M059J (cell line): ENCODE measurements around the gene PLEKHB2. TPM values are rescaled to one million over a fixed set of nuclear protein-coding genes. Genes with fewer than 3 reads are reported as not detected.
A peak's percentile ranks its signal among the peaks of the same experiment; 100 is the strongest.
"Not testable (repeated sequence)": the region's sequence is repeated elsewhere in the genome, so short reads cannot be mapped to it uniquely, and the experiment has no call there.

ENCODE experiments used
- DNase-seq: peaks from one replicate; pipeline ENCODE4 v3.0.0-alpha.2; 2012; ENCODE audit warnings: low read depth
- total RNA-seq: library from RNA; depleted of rRNA; stranded (reverse); fragments of >200 nt; shearing (Covaris generic); gene quantifications from 2 replicates; pipeline ENCODE4 v1.2.3, GENCODE V29; 2014

The PLEKHB2 gene
- total RNA-seq, 1 experiment from 2014 or later, result 139 TPM

DNA sequence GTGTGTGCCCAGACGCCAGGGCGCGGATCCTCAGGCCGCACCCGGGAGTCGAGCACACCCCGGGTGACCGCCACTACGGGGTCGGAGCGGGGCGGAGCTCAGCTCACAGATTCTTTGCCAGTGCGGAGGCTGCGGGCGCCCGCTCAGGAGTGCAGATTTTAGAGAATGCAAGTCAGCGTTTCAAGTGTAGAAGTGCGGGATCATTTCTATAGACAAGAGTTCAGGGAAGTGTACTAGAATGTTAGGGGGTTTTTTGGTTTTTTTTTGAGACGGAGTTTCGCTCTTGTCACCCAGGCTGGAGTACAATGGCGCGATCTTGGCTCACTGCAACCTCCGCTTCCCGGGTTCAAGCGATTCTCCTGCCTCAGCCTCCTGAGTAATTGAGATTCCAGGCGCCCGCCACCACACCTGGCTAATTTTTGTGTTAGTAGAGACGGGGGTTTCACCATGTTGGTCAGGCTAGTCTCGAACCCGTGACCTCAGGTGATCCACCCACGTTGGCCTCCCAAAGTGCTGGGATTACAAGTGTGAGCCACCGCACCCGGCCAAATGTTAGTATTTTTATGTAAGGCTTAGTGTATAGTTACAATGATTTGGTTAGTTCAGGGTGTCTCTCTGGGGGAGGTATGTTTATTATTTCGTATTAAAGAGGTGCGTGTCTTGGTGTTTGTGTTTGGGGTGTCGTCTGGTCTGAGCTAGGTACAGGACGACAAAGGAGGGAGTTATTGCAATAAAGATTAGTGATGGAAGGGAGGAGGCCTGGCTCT, 11.3 kb upstream of the PLEKHB2 start:
- DNase-seq, result no peak

DNA sequence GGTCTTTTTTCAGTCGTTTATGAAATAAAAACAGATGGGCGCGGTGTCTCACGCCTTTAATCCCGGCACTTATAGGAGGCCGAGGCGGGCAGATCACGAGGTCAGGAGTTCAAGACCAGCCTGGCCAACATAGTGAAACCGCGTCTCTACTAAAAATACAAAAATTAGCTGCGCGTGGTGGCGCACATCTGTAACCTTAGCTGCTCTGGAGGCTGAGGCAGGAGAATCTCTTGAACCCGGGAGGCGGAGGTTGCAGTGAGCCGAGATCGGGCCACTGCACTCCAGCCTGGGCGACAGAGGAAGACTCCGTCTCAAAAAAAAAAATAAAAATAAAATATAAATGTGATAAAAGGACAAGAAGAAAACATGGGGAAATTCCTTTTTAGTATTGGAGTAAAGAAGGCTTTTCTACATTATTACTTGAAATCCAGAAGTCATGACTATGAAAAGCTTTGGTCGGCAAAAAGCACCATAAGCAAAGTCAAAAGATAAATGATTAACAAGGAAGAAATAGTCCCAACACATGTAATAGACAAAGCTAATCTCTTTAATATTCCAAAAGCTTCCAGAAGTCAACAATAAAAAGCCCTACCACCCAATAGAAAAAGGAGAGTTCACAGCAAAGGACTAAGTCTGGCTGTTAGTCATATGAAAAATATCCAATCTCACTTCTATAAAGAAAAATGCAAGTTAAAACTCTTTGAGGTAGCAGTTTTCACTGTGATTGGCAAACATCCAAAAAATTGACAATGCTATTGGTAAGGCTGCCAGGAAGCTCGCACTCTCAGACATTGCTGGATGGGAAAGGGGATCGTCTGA, 10.5 kb upstream of the PLEKHB2 start:
- no peak for DNase-seq

DNA sequence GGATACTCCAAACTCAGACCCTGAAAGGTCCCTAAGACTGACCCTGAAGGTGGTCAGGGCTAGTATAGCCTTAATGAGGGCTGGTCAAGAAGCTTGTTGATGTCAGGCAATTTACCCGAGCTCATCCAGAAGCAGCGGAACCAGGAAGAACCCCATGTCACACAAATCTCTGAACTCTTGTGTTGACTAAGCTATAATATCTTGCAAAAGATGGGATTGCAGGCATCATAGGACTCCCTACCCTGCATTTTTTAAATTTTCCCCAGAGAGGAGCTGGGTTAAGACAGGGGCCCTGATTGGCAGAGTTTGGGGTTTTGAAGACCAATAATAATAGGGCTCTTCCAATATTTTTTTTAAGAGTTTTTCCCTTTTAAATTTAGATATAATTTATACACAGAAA, 2.0 kb upstream of the PLEKHB2 start:
- DNase-seq, result no peak

DNA sequence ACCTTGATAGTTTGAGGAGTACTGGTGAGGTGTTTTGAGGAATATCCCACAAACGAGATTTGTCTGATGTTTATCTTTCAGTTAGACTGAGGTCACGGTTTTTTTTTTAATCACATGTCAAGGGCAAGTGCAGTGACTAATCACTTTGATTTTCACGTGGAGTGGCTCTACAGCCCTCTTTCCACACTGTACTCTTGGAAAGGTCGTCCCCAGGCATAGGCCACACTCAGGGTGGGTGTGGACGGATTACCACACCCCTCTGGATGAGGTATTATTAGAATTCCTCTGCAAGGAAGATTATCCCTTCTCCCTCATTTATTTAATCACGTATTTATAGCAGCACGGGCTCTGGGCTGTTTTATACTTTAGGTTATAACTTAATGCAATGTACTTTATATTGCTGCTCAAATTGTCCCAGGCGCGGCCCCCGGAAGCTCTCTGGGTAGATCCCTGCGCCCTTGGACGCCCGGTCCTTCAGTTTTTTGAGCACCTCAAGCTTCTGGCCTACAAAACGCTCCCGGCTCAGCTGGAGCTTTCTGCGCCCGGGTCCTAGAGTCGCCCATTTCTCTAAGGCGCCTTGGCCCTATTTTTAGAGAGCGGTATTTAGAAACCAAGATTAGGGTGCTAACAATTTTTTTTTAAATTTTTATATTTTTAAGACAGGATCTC, 515 bp upstream of the PLEKHB2 start:
- DNase-seq, result peak; percentile 74

DNA sequence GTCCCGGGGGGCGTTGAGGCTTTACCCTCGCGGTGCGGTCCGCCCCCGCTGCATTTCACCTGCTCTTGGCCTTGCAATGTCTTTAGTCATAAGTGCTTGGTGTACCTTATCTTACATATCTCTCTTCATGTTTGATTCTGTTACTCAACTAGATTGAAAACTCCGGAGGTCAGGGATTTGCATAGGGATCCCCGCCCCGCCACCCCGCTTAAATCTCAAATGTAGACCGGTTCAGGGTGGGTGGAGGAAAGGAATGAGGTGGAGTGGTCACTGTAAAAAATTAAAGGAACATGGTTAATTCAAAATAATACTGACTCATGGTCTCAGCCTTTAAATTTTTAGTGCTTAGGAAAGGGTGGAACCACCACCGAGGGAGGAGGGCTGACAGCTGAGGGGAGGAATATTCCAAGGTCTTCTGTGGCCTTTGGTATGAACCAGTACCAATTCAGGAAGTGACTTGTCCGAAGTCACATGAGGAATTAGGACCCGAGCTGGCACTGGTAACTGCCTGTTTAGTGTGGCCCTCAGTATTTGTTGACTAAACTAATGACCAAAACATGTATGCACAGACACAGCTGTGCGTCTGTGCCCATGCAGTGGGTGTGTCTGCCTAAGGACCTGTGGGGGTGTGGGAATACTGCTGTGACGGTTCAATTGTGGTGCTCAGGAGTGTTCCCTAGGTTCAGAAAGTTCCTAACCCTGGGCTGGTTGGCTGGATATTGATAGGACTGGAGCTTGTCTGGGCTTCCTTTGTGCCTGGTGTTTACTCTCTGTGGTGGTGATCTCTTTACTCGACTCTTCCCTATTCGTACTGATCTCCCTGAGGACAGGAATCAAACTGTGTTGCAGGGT, 1.0 kb downstream of the PLEKHB2 start:
- DNase-seq, result peak; percentile 69

DNA sequence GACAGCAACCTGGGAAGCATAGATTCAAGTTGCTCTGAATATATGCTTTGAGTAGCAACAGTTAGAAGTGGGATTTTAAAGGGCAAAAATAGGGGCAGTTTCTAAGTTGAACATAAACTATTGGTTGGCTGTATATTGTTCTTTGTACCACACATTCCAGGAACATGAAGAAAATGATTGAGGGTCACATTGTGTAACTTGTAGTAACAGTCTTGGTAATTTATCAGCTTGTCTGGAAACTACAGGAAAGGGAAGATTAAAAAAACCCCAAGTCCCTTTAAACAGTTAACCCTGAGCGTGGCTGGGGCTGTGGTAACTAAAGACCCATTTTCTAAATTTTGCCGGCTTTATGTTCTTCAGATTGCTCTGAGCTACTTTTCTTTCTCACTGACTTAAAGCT, 7.4 kb downstream of the PLEKHB2 start:
- DNase-seq, result no peak

DNA sequence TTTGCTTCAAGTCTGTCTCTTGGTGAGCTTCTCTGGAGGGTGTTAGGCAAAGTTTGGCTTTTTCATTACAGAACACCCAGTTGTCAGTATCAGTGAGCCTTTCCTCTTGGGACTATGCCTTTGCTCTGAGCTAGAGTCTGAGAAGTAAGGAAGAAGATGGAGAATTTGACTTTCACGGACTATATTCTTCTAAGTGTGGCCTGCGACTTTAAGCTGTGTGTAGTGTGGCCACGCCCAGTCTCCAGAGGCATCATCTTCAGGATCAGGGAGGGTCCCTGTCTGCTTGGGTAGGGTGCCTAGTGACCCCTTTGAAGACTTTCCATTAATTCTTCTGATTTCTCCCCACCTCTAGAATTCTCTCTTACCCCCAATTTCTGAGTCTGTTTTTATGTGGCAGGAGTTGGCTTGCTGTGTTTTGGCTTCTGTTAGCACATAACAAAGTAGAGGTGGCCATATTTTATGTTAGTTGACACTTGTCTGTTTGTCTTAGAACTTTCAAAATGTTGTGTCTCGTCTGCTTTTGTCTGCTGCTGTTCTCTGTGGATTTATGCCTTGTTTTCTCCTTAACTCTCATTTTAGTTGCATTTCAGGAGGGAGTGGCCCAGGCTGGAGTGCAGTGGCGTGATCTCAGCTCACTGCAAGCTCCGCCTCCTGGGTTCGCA, 8.6 kb downstream of the PLEKHB2 start:
- no peak for DNase-seq

DNA sequence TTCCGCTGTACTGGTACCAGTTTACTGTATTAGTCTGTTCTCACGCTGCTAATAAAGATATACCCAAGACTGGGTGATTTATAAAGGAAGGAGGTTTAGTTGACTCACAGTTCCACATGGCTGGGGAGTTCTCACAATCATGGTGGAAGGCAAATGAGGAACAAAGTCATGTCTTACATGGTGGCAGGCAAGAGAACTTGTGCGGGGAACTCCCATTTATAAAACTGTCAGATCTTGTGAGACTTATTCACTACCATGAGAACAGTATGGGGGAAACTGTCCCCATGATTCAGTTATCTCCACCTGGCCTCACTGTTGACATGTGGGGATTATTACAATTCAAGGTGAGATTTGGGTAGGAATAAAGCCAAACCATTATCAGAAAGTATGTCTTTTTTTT, 9.8 kb downstream of the PLEKHB2 start:
- DNase-seq, result not testable (repeated sequence)

DNA sequence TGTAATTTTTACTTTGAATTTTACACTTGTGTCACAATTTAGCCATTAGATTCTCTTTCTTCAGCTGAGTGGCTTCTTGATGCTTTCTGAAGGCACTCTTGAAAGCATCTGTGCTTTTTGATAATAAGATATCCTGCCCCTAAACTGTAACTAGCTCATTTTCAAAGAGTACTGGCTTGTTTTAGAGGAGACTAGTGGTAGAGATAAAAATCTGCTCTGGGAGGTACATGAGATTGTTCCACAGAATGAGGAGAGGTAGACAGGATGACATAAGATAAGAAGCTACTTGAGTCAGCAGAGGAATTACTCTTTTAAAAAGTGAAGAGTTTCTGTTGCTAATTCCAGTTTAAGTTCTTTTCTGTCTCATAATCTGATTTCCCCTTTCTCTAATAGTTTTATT, 10.6 kb downstream of the PLEKHB2 start:
- no peak for DNase-seq

DNA sequence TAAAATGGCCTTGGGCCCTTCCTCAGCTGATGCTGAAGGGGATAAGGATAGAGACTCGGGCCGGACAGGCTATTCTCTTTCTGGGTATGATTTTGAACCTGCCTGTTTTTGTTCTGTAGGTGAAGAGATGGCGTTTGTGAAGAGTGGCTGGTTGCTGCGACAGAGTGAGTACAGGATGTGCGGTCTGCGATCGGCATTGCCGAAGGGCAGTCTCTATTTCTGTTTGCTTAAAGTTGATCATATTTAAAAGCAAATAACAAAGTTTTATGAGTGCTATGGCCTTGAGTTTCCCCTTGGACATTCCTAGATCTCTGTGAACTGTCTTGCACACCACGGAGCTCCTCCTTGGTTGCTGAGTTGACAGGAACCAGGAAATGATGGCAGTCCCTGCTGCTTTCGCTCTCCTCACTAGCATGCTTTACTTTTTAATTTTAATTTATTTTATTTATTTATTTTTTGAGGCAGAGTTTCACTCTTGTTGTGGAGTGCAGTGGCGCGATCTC, 15.7 kb downstream of the PLEKHB2 start:
- no peak for DNase-seq

DNA sequence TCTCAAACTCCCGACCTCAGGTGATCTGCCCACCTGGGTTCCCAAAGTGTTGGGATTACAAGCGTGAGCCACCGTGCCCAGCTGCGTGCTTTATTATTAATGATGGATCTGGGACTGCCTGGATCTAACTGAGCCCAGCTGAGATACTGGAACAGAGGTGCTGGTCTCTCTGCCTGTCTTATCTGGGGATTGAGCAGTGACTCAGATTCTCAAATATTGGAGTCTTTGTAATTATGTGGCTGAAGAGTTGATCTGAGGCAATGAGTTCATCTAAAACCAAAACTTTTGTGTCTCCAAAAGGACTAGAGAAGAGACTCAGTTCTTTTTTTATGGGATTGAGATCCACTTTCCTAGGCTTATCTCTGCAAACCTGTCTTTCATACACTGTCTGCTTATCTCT, 16.3 kb downstream of the PLEKHB2 start:
- DNase-seq, result peak; percentile 6

DNA sequence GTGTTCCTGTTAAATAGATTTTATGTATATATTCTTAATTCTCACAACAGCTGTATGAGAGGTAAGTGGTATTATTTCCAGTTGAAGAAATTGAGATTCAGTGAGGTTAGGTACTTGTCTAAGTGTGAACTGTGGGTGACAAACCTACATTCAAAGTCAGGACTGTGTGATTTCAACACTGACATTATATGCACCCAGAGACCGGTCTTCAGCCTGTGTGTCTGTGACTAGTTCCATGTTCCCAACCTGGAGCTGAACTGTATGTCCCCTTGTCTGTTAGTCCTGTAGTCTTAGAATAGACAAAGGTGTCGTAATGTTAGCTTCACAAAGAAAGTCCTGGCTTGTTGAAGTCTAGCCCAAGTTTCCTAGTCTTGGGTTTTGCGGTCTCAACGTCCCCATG, 17.4 kb downstream of the PLEKHB2 start:
- no peak for DNase-seq

DNA sequence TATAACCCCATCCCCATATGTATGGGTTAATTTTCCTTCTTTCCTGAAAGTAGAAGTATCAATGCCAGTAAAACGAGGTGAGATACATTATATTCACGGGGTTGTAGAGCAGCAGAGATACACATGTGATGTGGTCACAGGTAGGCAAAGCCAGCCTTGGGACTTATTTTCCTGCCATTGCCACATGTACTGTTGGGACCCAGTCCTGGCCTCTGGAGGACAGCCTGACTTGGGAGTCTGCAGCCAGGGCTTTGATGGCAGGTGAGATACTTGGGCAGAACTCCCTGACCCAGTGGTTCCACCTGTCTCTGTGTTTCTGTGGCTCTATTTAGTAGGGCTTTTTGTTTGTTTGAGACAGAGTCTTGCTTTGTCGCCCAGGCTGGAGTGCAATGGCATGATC, 18.1 kb downstream of the PLEKHB2 start:
- no peak for DNase-seq

DNA sequence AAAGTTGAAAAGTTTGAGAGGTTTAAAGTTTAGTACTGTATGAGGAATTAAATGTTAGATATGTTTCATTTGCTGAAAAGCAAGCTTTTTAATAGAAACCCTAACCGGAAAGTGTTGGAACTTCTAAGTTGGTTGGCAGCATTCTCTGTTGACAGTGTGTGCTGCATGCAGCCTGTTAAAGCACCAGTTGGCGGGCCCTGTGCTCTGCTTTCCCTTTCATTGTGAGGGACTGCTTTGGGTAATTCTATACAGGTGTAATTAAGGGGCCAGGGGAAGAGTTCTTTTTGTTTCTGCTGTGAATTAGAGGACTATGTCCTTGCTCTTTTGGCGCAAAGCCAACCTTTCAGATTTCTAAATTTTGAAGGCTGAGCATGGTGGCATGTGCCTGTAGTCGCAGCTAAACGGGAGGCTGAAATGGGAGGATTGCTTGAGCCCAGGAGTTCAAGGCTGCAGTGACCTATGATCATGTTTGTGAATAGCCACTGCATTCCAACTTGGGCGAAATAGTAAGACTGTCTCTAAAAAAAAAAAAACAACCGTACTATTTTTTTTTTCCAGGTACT, 20.1 kb downstream of the PLEKHB2 start:
- DNase-seq, result no peak

DNA sequence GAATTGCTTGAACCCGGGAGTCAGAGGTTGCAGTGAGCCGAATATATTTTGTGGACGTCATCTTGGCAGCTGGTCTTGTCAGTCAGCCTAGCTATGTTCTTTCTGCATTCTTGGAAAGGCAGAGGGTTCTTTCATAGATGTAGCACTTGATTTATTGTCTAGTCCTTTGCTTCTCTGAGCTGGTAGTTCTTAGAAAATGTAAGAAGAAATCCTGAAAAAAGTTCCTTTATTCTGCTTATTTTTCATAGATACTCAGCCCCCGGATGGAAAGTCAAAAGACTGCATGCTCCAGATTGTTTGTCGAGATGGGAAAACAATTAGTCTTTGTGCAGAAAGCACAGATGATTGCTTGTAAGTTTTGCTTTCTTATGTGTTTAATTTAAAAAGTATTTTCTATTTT, 21.3 kb downstream of the PLEKHB2 start:
- no peak for DNase-seq

DNA sequence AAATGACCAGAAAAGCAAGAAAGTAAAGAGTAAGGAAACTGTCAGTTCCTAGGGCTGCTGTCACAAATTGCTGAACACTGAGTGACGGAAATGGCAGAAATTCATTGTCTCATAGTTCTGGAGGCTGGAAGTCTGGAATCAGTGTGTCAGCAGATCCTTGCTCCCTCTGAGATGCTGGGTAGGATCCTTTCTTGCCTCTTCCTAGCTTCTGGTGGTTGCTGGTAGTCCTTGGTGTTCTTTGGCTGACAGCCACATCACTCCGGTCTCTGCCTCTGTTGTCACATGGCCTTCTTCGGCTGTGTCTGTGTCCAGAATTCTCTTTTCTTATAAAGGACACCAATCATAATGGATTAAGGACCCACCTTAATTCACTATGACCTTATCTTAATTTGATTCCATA, 21.9 kb downstream of the PLEKHB2 start:
- DNase-seq, result no peak

DNA sequence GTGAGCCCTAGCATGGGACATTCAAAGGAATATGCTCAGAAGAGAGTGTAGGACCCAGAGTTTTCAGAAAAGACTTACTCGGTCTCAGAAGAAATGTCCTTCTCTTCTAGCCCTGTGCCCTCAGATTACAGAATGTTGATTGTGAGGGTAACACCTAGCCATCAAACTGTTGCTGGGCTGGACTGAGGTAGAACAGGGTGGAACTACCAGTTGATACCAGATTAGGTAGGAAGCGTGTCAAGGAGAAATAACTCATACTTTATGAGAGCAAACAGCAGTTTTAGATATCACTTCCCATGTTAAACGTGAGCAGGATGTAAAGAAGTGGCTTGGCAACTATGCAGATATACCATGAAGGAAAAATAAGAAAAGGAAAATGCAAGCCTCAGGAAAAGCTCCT, 22.8 kb downstream of the PLEKHB2 start:
- no peak for DNase-seq

DNA sequence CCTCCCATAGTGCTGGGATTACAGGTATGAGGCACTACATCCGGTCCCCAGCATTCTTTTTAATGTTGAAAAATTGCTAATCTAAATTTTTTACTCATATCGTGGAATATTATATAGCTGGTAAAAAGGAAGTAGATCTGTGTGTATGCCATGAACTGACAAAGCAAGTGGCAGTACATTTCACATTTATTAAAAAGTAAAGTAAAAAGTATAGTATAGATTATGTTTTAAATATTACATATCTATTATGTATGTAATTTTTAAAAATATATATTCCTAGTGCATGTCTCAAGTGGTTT, 25.1 kb downstream of the PLEKHB2 start:
- DNase-seq, result no peak

DNA sequence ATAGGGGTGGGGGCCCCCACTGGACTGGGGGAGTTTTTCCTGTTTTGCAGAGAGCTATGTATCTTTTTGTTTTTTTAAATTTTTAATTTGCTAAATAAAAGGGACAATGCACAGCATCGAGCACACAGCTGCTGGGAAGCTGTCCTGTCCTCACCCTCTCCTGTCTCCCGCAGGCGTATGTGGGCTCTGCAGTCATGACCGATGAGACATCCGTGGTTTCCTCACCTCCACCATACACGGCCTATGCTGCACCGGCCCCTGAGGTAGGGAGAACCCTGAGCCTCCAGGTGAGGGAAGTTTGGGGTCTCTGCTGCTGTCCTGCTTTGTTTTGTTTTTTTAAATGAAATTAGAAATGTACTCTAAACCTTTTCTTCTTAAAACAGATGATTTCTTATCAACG, 27.6 kb downstream of the PLEKHB2 start:
- DNase-seq, result no peak

DNA sequence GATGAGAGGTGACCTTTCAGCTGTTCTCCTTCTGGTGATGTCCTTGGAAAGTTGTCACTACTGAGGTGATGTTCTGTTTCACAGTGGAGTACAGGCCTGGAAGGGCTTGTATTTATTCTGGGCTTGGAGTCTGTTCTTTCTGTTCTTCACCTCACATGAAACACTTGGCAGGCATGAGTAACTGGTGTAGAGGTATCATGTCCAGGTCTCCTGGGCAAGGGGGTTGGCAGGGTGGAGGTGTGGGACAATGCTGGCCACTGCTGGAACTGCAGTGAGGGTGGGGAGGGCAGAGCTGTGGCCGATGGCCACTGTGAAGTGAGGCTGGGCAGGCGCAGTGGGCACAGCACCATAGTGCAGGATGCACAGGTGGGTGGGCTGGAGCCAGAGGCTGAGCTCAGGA, 35.4 kb downstream of the PLEKHB2 start:
- DNase-seq, result no peak

DNA sequence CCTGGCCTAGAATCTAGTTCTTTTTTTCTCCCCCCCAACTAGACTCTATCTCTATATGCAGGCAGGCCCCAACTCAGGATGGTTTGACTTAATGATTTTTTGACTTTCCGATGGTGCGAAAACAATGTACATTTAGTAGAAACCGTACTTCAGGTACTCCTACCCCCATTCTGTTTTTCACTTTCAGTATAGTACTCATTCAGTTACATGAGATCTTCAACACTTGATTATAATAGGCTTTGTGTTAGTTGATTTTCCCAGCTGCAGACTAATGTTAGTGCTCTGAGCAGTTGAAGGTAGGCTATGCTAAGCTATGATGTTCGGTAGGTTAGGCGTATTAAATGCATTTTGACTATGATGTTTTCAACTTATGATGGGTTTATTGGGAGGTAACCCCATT, 37.7 kb downstream of the PLEKHB2 start:
- DNase-seq, result no peak
